Measurements from ENCODE around the gene HES5.
"Not testable (repeated sequence)": the region's sequence is repeated elsewhere in the genome, so short reads cannot be mapped to it uniquely, and the experiment has no call there.

The HES5 gene

GRCh38 chr1:2553871-2554620 is 24.0 kb upstream of the HES5 start:
- ChIA-PET POLR2A (no interaction called here), CTCF (no interaction called here)
- no peak for TF ChIP-seq CTBP1 (IDR thresholded peaks at IDR 0.05; ENCODE audit: borderline replicate concordance)
- TF ChIP-seq TARDBP (IDR thresholded peaks at IDR 0.05) = no peak
- no peak for TF ChIP-seq PKNOX1 (IDR thresholded peaks at IDR 0.05)
- no peak for TF ChIP-seq LEF1 (IDR thresholded peaks at IDR 0.05; ENCODE audit: borderline replicate concordance)
- no peak for TF ChIP-seq BHLHE40 (IDR thresholded peaks at IDR 0.05; ENCODE audit: borderline replicate concordance)
- TF ChIP-seq ZNF384 (IDR thresholded peaks at IDR 0.05) = no peak
- no peak for TF ChIP-seq FOXM1 (IDR thresholded peaks at IDR 0.05; ENCODE audit: borderline replicate concordance)
- TF ChIP-seq SP1 (IDR thresholded peaks at IDR 0.05) = no peak
- TF ChIP-seq ARNT (IDR thresholded peaks at IDR 0.05) = no peak
- TF ChIP-seq ELF4 (IDR thresholded peaks at IDR 0.05) = no peak
- no peak for TF ChIP-seq FOXK2 (IDR thresholded peaks at IDR 0.05)
- TF ChIP-seq SUZ12 (IDR thresholded peaks at IDR 0.05) = no peak
- TF ChIP-seq FOXA1 (IDR thresholded peaks at IDR 0.05) = no peak
- TF ChIP-seq L3MBTL2 (conservative IDR thresholded peaks at IDR 0.05) = no peak
- TF ChIP-seq NFRKB (IDR thresholded peaks at IDR 0.05) = no peak
- TF ChIP-seq HDGF (IDR thresholded peaks at IDR 0.05; ENCODE audit: borderline replicate concordance) = no peak
- DNase-seq (ENCODE audit: extremely low spot score) = no peak

- DNase-seq (ENCODE audit: extremely low spot score); CTCF ChIA-PET; POLR2A ChIA-PET: not testable (repeated sequence)
Measured at GRCh38 chr1:2553076-2553475, 23.0 kb upstream of the HES5 start.

- ChIA-PET POLR2A (no interaction called here), CTCF (interaction anchor here (0.6 kb wide), 1 partner anchor 378 kb away, joined by 3 read pairs; no protein-coding TSS in a partner anchor)
- no peak for DNase-seq (ENCODE audit: extremely low spot score)
- no peak for TF ChIP-seq L3MBTL2 (conservative IDR thresholded peaks at IDR 0.05)
Measured at GRCh38 chr1:2552189-2552588, 22.1 kb upstream of the HES5 start.

- CTCF ChIA-PET = interaction anchor here (0.6 kb wide), 1 partner anchor 377 kb away, joined by 3 read pairs; no protein-coding TSS in a partner anchor
- POLR2A ChIA-PET = not testable (repeated sequence)
Measured at GRCh38 chr1:2551544-2551943, 21.5 kb upstream of the HES5 start.

GRCh38 chr1:2550309-2550861 is 20.3 kb upstream of the HES5 start:
- POLR2A ChIA-PET = interaction anchor here (1.2 kb wide), 1 partner anchor 35 kb away, joined by 3 read pairs; no protein-coding TSS in a partner anchor
- CTCF ChIA-PET; DNase-seq (ENCODE audit: extremely low spot score): not testable (repeated sequence)

More at GRCh38 chr1:2551544-2551943, 21.5 kb upstream of the HES5 start:
- DNase-seq (ENCODE audit: extremely low spot score) = not testable (repeated sequence)

GRCh38 chr1:2549367-2550029 is 19.4 kb upstream of the HES5 start:
- ChIA-PET POLR2A (interaction anchor here (1.2 kb wide), 1 partner anchor 36 kb away, joined by 3 read pairs; no protein-coding TSS in a partner anchor), CTCF (interaction anchor here (1.5 kb wide), 1 partner anchor 135 kb away, joined by 3 read pairs; no protein-coding TSS in a partner anchor)
- not testable (repeated sequence) for DNase-seq (ENCODE audit: extremely low spot score)

- CTCF ChIA-PET = interaction anchor here (0.7 to 1.5 kb wide), 4 partner anchors 87 to 134 kb away, joined by 3 to 5 read pairs (median 3); no protein-coding TSS in a partner anchor
- no peak for TF ChIP-seq BHLHE40 (IDR thresholded peaks at IDR 0.05; ENCODE audit: borderline replicate concordance)
- TF ChIP-seq TARDBP (IDR thresholded peaks at IDR 0.05) = no peak
- TF ChIP-seq HDGF (IDR thresholded peaks at IDR 0.05; ENCODE audit: borderline replicate concordance) = no peak
- no peak for TF ChIP-seq SUZ12 (IDR thresholded peaks at IDR 0.05)
- TF ChIP-seq NFRKB (IDR thresholded peaks at IDR 0.05) = no peak
- TF ChIP-seq SP1 (IDR thresholded peaks at IDR 0.05) = no peak
- TF ChIP-seq FOXA1 (IDR thresholded peaks at IDR 0.05) = no peak
- TF ChIP-seq CTBP1 (IDR thresholded peaks at IDR 0.05; ENCODE audit: borderline replicate concordance) = no peak
- TF ChIP-seq LEF1 (IDR thresholded peaks at IDR 0.05; ENCODE audit: borderline replicate concordance) = no peak
- TF ChIP-seq ARNT (IDR thresholded peaks at IDR 0.05) = no peak
- no peak for TF ChIP-seq L3MBTL2 (conservative IDR thresholded peaks at IDR 0.05)
- no peak for TF ChIP-seq FOXM1 (IDR thresholded peaks at IDR 0.05; ENCODE audit: borderline replicate concordance)
- no peak for TF ChIP-seq ELF4 (IDR thresholded peaks at IDR 0.05)
- TF ChIP-seq PKNOX1 (IDR thresholded peaks at IDR 0.05) = no peak
- TF ChIP-seq FOXK2 (IDR thresholded peaks at IDR 0.05) = no peak
- TF ChIP-seq ZNF384 (IDR thresholded peaks at IDR 0.05) = no peak
- POLR2A ChIA-PET = interaction anchor here (0.6 to 4.5 kb wide), 3 partner anchors 20 to 354 kb away, joined by 4 to 74 read pairs (median 5); partner anchors contain the start of genes FAAP20, HES5 and PANK4
- peak; percentile 78 for DNase-seq (ENCODE audit: extremely low spot score)
Measured at GRCh38 chr1:2548068-2548589, 18.1 kb upstream of the HES5 start.
